ENCODE results near the gene NUDT1. TPM values are rescaled to one million over a fixed set of nuclear protein-coding genes. Genes with fewer than 3 reads are reported as not detected.

Gene NUDT1
- polyA plus RNA-seq, 4 donors = 18.0 to 23.5 (median 19.3) TPM

DNA sequence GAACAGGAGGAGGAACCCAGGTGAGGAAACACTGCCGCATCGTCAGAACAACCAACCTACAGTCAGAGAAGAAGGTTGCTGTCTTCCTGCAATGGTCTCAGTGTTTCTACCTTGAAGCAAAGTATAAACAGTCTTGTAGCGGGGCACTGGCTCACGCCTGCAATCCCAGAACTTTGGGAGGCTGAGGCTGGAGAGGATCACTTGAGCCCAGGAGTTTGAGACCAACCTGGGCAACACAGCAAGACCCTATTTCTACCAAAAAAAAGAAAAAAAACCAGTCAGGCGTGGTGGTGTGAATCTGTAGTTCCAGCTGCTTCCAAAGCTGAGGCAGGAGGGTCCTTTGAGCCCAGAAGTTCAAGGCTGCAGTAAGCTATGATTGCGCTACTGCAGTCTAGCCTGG is 48.9 kb downstream of the NUDT1 start:
- DNase-seq (ENCODE audit: low read depth in 4 of 4, low spot score in 3 of 4) = no peak

DNA sequence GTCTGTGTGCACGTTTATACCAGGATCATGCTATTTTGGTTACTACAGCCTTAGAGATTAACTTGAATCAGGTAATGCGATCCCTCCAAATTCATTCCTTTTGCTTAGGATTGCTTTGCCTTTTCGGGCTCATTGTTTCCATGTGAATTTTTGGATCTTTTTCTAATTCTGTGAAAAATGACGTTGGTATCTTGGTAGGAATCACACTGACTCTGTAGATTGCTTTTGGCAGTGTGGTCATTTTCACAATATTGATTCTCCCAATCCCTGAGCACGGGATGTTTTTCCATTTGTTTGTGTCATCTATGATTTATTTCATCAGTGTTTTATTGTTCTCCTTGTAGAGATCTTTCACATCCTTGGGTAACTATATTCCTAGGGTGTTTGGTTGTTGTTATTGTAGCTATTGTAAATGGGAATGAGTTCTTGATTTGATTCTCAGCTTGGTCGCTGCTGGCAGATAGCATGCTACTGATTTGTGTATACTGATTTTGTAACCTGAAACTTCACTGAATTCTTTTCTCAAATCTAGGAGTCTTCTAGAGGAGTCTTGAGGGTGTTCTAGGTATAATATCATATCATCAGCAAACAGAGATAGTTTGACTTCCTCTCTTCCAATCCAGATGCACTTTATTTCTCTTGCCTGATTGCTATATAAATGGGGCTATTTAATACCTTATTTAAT is 54.1 kb downstream of the NUDT1 start:
- no peak for DNase-seq (ENCODE audit: low read depth in 4 of 4, low spot score in 3 of 4)

DNA sequence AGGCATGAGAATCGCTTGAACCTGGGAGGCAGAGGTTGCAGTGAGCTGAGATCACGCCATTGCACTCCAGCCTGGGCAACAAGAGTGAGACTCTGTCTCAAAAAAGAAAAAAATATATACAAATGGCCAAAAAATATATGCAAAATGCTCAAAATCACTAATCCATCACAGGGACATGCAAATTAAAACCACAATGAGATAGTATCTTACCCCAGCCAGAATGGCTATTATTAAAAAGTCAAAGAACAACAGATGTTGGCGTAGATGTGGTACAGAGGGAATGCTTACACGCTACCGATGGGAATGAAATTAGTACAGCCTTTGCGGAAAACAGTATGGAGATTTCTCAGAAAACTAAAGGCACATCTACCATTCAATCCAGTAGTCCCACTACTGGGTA is 54.8 kb downstream of the NUDT1 start:
- DNase-seq (ENCODE audit: low read depth in 4 of 4, low spot score in 3 of 4) = no peak

DNA sequence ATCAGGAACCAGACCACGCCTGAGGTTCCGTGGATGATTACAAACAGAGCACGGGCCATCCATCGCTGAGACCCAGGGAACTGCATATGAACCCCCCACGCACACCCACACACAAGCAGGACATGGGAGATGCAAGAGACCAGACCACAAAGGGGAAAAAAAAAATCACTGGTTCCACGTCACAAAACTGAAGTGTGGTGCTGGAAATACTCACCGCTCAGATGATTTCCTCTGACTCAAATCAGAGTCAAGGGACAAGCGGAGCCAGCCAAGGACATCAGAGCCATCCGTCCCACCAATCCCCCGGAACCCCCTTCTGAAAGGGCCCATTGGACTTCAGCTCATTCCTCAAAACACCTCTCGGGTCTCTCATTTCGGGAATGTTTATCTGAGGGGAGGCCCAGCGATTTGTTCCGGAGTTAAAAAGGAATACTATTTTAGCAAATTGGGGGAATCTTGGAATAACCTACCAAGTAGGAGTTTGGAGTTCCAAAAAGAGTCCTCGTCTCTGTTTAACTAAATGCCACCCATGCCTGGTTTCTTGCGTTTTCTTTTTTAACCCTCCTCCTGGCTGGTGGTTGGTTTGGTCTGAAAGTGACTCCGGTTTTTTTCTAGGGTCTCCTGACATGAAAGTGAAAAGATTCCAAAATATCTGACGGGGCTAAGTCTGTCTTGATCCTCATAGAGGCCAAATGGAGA is 57.3 kb downstream of the NUDT1 start:
- no peak for DNase-seq (ENCODE audit: low read depth in 4 of 4, low spot score in 3 of 4)

- no peak for DNase-seq (ENCODE audit: low read depth in 4 of 4, low spot score in 3 of 4)
Measured at GRCh38 chr7:2299870-2300512, 58.0 kb downstream of the NUDT1 start.

Other genes with a start within 250 kb of the NUDT1 start
- gene MAD1L1, start 9.3 kb upstream of the NUDT1 start, polyA plus RNA-seq (ENCODE audit: insufficient read length in 4 of 4) = 10 to 100 TPM; 22.6 to 26.9 (median 24.6) TPM
- 10 to 100 TPM; 36.4 to 39.9 (median 38.8) TPM for gene MRM2, start within 50 bp of the NUDT1 start, polyA plus RNA-seq (ENCODE audit: insufficient read length in 4 of 4)
- 10 to 100 TPM; 40.5 to 45.7 (median 42.6) TPM for gene SNX8, start 72.2 kb downstream of the NUDT1 start, polyA plus RNA-seq (ENCODE audit: insufficient read length in 4 of 4)
- 100 to 1,000 TPM; 142 to 160 (median 147) TPM for gene EIF3B, start 112.6 kb downstream of the NUDT1 start, polyA plus RNA-seq (ENCODE audit: insufficient read length in 4 of 4)
- gene CHST12, start 161.4 kb downstream of the NUDT1 start, polyA plus RNA-seq (ENCODE audit: insufficient read length in 4 of 4) = 10 to 100 TPM in 2 of 4 donors, 1 to 10 TPM in 2; 9.0 to 16.4 (median 10.3) TPM
- gene GRIFIN, start 234.2 kb downstream of the NUDT1 start, polyA plus RNA-seq (ENCODE audit: insufficient read length in 4 of 4) = under 1 TPM in 1 of 4 donors, not detected in 3; 0.30 TPM

Data from right renal pelvis (tissue), 4 donors.